ENCODE measurements around the gene POU2AF1. TPM values are rescaled to one million over a fixed set of nuclear protein-coding genes. Genes with fewer than 3 reads are reported as not detected.

Gene POU2AF1
- total RNA-seq, 1 experiment from 2014 or later, result 7.0 TPM

DNA sequence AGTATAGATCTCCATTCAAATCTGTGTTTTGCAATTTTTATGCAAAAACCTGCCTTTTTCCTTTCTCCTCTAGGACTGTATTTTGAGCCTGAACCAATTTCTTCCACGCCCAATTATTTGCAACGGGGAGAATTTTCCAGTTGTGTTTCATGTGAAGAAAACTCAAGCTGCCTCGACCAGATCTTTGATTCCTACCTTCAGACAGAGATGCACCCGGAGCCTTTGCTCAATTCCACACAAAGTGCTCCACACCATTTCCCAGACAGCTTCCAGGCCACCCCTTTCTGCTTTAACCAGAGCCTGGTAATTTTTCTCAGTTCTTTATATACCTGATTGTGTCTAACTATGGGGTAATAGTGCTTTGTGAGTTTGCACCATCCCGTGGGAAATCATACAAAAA is 72.8 kb downstream of the POU2AF1 start:
- in situ Hi-C loops (cut with HindIII; ENCODE audit: low sequenced_read_pairs), result no loop called here
- no peak for DNase-seq (ENCODE audit: low spot score)

DNA sequence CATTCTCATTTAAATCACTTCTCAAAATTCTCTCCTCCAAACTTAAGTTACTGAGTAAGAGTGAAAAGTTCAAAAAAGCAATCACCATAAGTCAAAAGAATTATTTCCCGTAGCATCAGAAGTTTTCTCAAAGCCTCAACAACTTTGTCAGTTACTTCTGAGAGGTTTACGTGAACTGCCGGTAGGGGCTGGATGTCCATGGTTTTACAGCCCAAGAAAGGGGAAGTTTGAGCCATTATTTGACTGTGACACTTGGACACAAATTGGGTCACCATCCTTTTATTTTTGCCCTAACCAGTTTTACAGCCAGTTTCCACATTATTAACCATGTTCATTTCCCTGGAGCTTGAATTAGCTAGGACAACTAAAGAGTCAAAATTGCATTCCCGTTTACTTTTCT is 73.2 kb downstream of the POU2AF1 start:
- no peak for DNase-seq (ENCODE audit: low spot score)
- in situ Hi-C loops (cut with HindIII; ENCODE audit: low sequenced_read_pairs), result no loop called here

DNA sequence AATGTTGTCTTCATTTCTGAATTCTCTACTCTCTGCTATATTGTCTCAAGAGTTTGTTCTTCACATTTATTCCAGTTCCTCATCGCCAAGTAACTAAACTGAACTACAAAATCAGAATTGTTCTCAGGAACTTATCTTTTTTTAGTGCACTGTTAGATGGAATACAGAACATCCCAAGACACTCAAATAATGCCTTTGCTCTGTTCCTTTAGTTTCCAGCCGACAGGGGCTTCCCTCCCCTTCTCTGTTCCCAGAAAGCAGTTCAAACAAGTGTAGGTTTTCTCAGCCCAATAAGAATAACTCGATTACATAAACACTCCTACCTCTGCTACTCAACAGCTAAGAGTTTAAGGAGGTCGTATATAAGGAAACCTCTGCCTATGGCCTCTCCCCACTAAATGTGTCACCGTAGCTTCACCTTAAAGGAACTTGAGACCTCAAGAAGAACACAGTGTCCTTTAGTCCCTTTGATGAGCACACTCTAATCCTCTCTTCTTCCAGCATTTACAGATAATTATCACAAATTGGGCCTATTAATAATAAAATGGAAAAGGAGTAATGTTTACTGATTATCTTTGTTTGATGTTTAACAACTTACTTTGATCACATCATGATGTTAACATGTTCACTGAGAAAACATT is 73.8 kb downstream of the POU2AF1 start:
- in situ Hi-C loops (cut with HindIII; ENCODE audit: low sequenced_read_pairs), result no loop called here
- no peak for DNase-seq (ENCODE audit: low spot score)

DNA sequence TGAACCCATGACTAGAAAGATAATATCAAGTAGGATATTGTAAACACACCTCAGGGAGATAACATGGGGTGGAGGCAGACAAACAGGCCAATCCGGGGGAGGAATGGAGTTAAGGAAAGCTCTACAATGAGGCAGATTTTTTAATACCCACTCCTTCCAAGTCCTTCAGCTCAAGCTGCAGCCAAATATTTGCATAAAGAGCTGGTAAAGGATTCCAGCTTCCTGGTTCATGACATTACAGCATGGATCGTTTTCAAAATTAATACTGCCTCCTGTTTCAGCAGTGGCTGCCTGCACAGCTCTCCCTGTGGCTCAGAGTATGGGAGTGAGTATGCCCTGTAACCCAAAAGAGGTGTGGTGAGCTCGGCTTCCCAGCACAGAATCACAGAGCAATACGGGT is 75.6 kb downstream of the POU2AF1 start:
- in situ Hi-C loops (cut with HindIII; ENCODE audit: low sequenced_read_pairs), result no loop called here
- no peak for DNase-seq (ENCODE audit: low spot score)

DNA sequence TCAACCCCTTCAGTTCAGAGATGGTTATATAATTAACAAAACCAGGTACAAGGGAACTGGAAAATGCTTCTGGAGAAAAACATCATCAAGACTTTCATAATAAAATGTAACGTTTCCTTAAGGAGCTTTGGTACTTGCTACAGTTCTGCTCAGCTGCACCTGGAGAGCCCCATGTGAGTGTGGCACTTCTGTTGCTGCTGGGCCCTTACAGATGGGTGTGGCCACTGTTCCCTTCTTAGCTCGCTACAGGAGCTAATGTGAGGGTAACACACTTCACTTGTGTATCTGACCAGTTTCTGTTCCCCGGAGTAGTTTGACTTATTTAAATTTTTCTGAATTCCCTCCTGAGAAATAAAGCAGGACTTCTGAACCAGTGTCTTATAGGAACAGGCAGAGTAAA is 76.8 kb downstream of the POU2AF1 start:
- no peak for DNase-seq (ENCODE audit: low spot score)
- in situ Hi-C loops (cut with HindIII; ENCODE audit: low sequenced_read_pairs), result no loop called here

Other genes with a start within 250 kb of the POU2AF1 start
- not detected in 2 replicates for gene POU2AF2, start 133.6 kb downstream of the POU2AF1 start, total RNA-seq (2014; rRNA removed; shearing (Covaris generic))
- not detected in 2 replicates for gene POU2AF3, start 80.7 kb downstream of the POU2AF1 start, total RNA-seq (2014; rRNA removed; shearing (Covaris generic))
- gene BTG4, start 133.1 kb upstream of the POU2AF1 start, total RNA-seq (2014; rRNA removed; shearing (Covaris generic)), result 1.4 and 8.1 TPM in 2 replicates
- 6.8 and 10.7 TPM in 2 replicates for gene HOATZ, start 135.5 kb upstream of the POU2AF1 start, total RNA-seq (2014; rRNA removed; shearing (Covaris generic))
- gene LAYN, start 161.4 kb upstream of the POU2AF1 start, total RNA-seq (2014; rRNA removed; shearing (Covaris generic)), result 206 and 229 TPM in 2 replicates
- 23.8 and 53.1 TPM in 2 replicates for gene SIK2, start 223.2 kb upstream of the POU2AF1 start, total RNA-seq (2014; rRNA removed; shearing (Covaris generic))

Data from G401 (cell line).